SK-N-SH (cell line): ENCODE data around the gene ERN1. TPM values are rescaled to one million over a fixed set of nuclear protein-coding genes. Genes with fewer than 3 reads are reported as not detected.

Experiments
- CTCF ChIA-PET: fragments of 300-600, 350-600 bp; formaldehyde crosslinking; extraction: SDS; loops from one replicate; lab custom pipeline; 2021; lab: Yijun Ruan, JAX
- POLR2A ChIA-PET: fragments of 350-600 bp; sonication (Branson Sonifier 250); formaldehyde crosslinking; extraction: SDS; loops from one replicate; lab custom pipeline; 2020; ENCODE audit warnings: antibody characterized with exemption, inconsistent platforms; lab: Yijun Ruan, JAX
- DNase-seq: peaks from one replicate; pipeline ENCODE4 v3.0.0; 2012
- H2AFZ ChIP-seq: fragments of 200-600 bp; sonication (generic); 2 replicates; pipeline ENCODE4 v1.8.1; 2016; ENCODE audit warnings: antibody characterized with exemption, mild to moderate bottlenecking, low read depth
- H3F3A ChIP-seq: fragments of 200-600 bp; sonication (generic); replicated peaks from 2 replicates; pipeline ENCODE3; 2016; ENCODE audit warnings: antibody characterized with exemption, mild to moderate bottlenecking; ENCODE audit not compliant: insufficient read depth
- H3K27ac ChIP-seq, 2 experiments: fragments of 200-500 bp in 1 of 2; fragments of 200-600 bp in 1 of 2; sonication (Bioruptor generic) in 1 of 2; sonication (generic), shearing (Covaris generic) in 1 of 2; 2 replicates each; pipeline versions ENCODE4 v1.5.1 to v1.6.1; 2014 to 2016; ENCODE audit warnings: low read depth in 2 of 2, inconsistent platforms in 1 of 2, low read length in 1 of 2, mild to moderate bottlenecking in 1 of 2, mixed read lengths in 1 of 2
- H3K27me3 ChIP-seq: fragments of 200-600 bp; sonication (generic), shearing (Covaris generic); 2 replicates; pipeline ENCODE4 v1.6.1; 2016; ENCODE audit warnings: mixed run types; ENCODE audit not compliant: insufficient read depth
- H3K36me3 ChIP-seq, 2 experiments: fragments of 200-500 bp in 1 of 2; fragments of 200-600 bp in 1 of 2; sonication (Bioruptor generic) in 1 of 2; sonication (generic) in 1 of 2; replicated peaks in 1 of 2; 2 replicates each; pipeline versions ENCODE3 to v1.5.1; 2014 to 2016; ENCODE audit warnings: low read length in 1 of 2, mild to moderate bottlenecking in 1 of 2; ENCODE audit not compliant: insufficient read depth in 2 of 2, control insufficient read depth in 1 of 2
- H3K4me1 ChIP-seq, 2 experiments: fragments of 200-500 bp in 1 of 2; fragments of 200-600 bp in 1 of 2; sonication (Bioruptor generic) in 1 of 2; sonication (generic), shearing (Covaris generic) in 1 of 2; 2 replicates each; pipeline versions ENCODE4 v1.5.1 to v1.6.1; 2014 to 2016; ENCODE audit warnings: low read depth in 1 of 2, low read length in 1 of 2, mixed run types in 1 of 2; ENCODE audit not compliant: insufficient read depth in 2 of 2, control insufficient read depth in 1 of 2
- H3K4me2 ChIP-seq: fragments of 200-600 bp; sonication (generic), shearing (Covaris generic); 2 replicates; pipeline ENCODE4 v1.6.1; 2017; ENCODE audit warnings: mixed run types
- H3K4me3 ChIP-seq, 2 experiments: fragments of 200-500 bp in 1 of 2; fragments of 200-600 bp in 1 of 2; sonication (Bioruptor generic) in 1 of 2; sonication (generic), shearing (Covaris generic) in 1 of 2; 2 replicates each; pipeline versions ENCODE4 v1.5.1 to v1.8.1; 2014 to 2016; ENCODE audit warnings: low read depth in 2 of 2, inconsistent platforms in 1 of 2, low read length in 1 of 2, mild to moderate bottlenecking in 1 of 2, mixed read lengths in 1 of 2, moderate library complexity in 1 of 2
- H3K79me2 ChIP-seq: fragments of 200-600 bp; sonication (generic); 2 replicates; pipeline ENCODE4 v1.8.1; 2017; ENCODE audit warnings: mild to moderate bottlenecking; ENCODE audit not compliant: insufficient read depth
- H3K9ac ChIP-seq: fragments of 200-600 bp; sonication (generic); 2 replicates; pipeline ENCODE4 v1.6.1; 2017; ENCODE audit warnings: mixed run types
- H3K9me2 ChIP-seq: fragments of 200-600 bp; sonication (generic); 2 replicates; pipeline ENCODE4 v1.6.1; 2017; ENCODE audit warnings: mixed run types
- H3K9me3 ChIP-seq: fragments of 200-600 bp; sonication (generic); 2 replicates; pipeline ENCODE4 v1.6.1; 2017; ENCODE audit warnings: mixed run types, mild to moderate bottlenecking, moderate library complexity
- H4K20me1 ChIP-seq: fragments of 200-600 bp; sonication (generic); 2 replicates; pipeline ENCODE4 v1.6.1; 2017; ENCODE audit warnings: mild to moderate bottlenecking, mixed run types; ENCODE audit not compliant: insufficient read depth
- CTCF ChIP-seq: fragments of 200-600 bp; sonication (generic); IDR thresholded peaks from 2 replicates; pipeline ENCODE4 v1.6.1; 2017; ENCODE audit warnings: antibody characterized with exemption, mild to moderate bottlenecking, moderate library complexity
- FOSL2 ChIP-seq: IDR thresholded peaks from 2 replicates; pipeline ENCODE4 v1.4.0; 2012; ENCODE audit warnings: low read depth, mild to moderate bottlenecking, moderate library complexity, borderline replicate concordance
- GATA2 ChIP-seq: sonication (generic); formaldehyde crosslinking; IDR thresholded peaks from 2 replicates; pipeline ENCODE4 v1.5.0; 2020; ENCODE audit warnings: mild to moderate bottlenecking, missing genetic modification reagents
- MAX ChIP-seq: IDR thresholded peaks from 2 replicates; pipeline ENCODE4 v1.4.0; 2012; ENCODE audit warnings: low read depth
- MEF2A ChIP-seq: IDR thresholded peaks from 2 replicates; pipeline ENCODE4 v1.4.0; 2012; ENCODE audit warnings: low read depth, borderline replicate concordance
- MXI1 ChIP-seq: IDR thresholded peaks from 2 replicates; pipeline ENCODE4 v1.6.1; 2012; ENCODE audit warnings: mild to moderate bottlenecking, low read depth, low read length, improper control_type of control experiment
- PBX3 ChIP-seq: IDR thresholded peaks from 2 replicates; pipeline ENCODE4; 2012
- POLR2AphosphoS5 ChIP-seq: IDR thresholded peaks from 2 replicates; pipeline ENCODE4 v1.6.1; 2012; ENCODE audit warnings: low read depth, low read length
- RAD21 ChIP-seq: IDR thresholded peaks from 2 replicates; pipeline ENCODE4 v1.6.1; 2012; ENCODE audit warnings: mild to moderate bottlenecking, low read length
- REST ChIP-seq: IDR thresholded peaks from 2 replicates; pipeline ENCODE4 v1.6.1; 2012; ENCODE audit warnings: mild to moderate bottlenecking, low read depth, low read length, moderate library complexity
- TCF12 ChIP-seq: IDR thresholded peaks from 2 replicates; pipeline ENCODE4 v1.4.0; 2012
- TEAD4 ChIP-seq: IDR thresholded peaks from 2 replicates; pipeline ENCODE4 v1.4.0; 2012; ENCODE audit warnings: mild to moderate bottlenecking, borderline replicate concordance; ENCODE audit not compliant: insufficient read depth
- USF1 ChIP-seq: IDR thresholded peaks from 2 replicates; pipeline ENCODE4 v1.4.0; 2012; ENCODE audit warnings: low read depth, borderline replicate concordance
- USF2 ChIP-seq: fragments of 150-350 bp; IDR thresholded peaks from 2 replicates; pipeline ENCODE4 v1.6.1; 2017; ENCODE audit warnings: antibody characterized with exemption, low read length, low read depth, borderline replicate concordance
- ZBTB33 ChIP-seq: IDR thresholded peaks from 2 replicates; pipeline ENCODE4 v1.4.0; 2012; ENCODE audit warnings: low read depth, borderline replicate concordance
- WGBS: methylation state at CpG from one replicate; pipeline ENCODE4 v1.1.6; 2017; ENCODE audit warnings: low lambda C conversion rate; 5-methylcytosine and 5-hydroxymethylcytosine counted together
- polyA plus RNA-seq, 3 experiments: library from polyadenylated mRNA; depleted of rRNA; stranded (reverse); fragments of >200 nt; gene quantifications; 2 replicates each; pipeline ENCODE4 v1.2.3, GENCODE V29; 2012

ERN1 gene
- polyA plus RNA-seq, 1 of the 3 experiments (the other 2 are of a cell fraction): 7.3 TPM

- 82% methylated on average over 12 of the region's 12 CpGs for WGBS
- Histone ChIP-seq H3K9me2 (no peaks in the 10 kb centered on the region), H2AFZ (no peak overlapping the region), H3K27ac (no peak overlapping the region), H3K79me2 (no peaks in the 10 kb centered on the region), H3K9ac (no peak overlapping the region), H3K4me2 (no peak overlapping the region), H3K36me3 (peaks cover 13 to 50% of the 10 kb centered on the region in 2 experiments), H3K4me3 (no peak overlapping the region), H4K20me1 (no peaks in the 10 kb centered on the region), H3K27me3 (no peaks in the 10 kb centered on the region), H3K4me1 (no peaks in the 10 kb centered on the region), H3F3A (no peaks in the 10 kb centered on the region), H3K9me3 (no peaks in the 10 kb centered on the region)
- ChIA-PET CTCF (interaction anchor here (0.6 to 22.7 kb wide), 12 partner anchors 10 to 239 kb away, joined by 3 to 266 read pairs (median 4); no protein-coding TSS in a partner anchor), POLR2A (no interaction called here)
- no peak for DNase-seq
- TF ChIP-seq REST: no peak
- TF ChIP-seq USF1: no peak
- no peak for TF ChIP-seq CTCF
- no peak for TF ChIP-seq PBX3
- TF ChIP-seq ZBTB33: no peak
- TF ChIP-seq FOSL2: no peak
- TF ChIP-seq RAD21: no peak
- TF ChIP-seq TEAD4: no peak
- TF ChIP-seq MXI1: no peak
- TF ChIP-seq USF2: no peak
- TF ChIP-seq MEF2A: no peak
- no peak for TF ChIP-seq GATA2 (CRISPR knock-in tag)
- no peak for TF ChIP-seq POLR2AphosphoS5
- no peak for TF ChIP-seq MAX
- no peak for TF ChIP-seq TCF12
Measured at GRCh38 chr17:64042700-64043485, 87.1 kb downstream of the ERN1 start.
